CD4-positive, alpha-beta T cell treated with Interleukin-17A for 4 hours (primary cell): ENCODE results near the gene KCTD17.
"Not testable (repeated sequence)": the region's sequence is repeated elsewhere in the genome, so short reads cannot be mapped to it uniquely, and the experiment has no call there.

Experiments
- DNase-seq: peaks from one replicate; pipeline ENCODE4 v3.0.0-alpha.2; 2020; ENCODE audit warnings: mixed read lengths

The KCTD17 gene

DNA sequence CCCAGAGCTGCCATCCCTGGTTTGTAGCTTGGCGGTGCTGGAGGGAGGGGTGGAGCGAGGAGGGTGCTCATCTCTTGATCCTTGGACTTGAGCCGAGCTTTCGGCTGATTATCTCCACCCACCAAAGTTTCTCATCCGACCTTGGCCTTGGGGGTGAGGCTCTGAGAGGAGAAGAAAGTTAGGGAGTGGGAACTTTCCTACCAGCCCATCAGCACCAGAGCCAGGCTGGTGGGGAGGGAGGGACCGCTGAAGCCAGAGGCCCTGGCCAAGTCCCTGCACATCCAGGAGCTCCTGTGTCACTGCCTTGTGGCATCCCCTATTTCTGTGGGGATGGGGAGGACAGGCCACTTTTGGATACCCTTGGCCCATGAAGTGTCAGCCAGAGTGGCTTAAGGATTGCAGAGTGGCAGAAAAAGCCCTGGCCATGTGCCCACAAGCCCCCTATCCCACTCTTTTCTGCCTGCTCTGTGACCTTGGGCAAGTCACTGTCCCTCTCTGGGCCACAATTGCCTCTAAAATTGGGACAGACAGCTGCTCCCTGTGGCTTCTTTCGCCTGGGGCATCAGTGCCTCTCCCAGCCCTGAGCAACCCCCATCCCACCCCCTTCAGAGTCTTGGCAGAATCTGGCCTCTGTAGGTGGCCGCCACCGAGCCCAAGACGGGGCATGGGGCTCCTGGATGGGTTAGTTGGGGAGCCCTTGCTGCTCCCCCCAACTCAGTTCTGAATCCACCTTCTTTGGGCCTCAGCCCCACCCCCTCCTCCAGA, 10.3 kb downstream of the KCTD17 start:
- DNase-seq = no peak

DNA sequence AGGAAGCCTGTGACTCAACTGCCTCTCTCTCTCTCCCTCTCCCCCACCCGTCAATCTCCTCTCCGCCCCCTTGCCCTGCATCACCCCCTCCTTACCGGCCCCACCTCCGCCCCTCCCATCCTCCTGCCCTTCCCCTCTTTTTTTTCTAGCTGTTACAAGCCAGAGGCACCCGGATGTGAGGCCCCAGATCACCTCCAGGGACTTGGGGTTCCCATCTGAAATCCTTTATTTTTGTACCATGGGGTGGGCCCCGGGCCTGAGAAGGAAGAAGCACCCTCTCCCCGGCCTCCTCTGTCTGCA, 10.8 kb downstream of the KCTD17 start:
- no peak for DNase-seq

DNA sequence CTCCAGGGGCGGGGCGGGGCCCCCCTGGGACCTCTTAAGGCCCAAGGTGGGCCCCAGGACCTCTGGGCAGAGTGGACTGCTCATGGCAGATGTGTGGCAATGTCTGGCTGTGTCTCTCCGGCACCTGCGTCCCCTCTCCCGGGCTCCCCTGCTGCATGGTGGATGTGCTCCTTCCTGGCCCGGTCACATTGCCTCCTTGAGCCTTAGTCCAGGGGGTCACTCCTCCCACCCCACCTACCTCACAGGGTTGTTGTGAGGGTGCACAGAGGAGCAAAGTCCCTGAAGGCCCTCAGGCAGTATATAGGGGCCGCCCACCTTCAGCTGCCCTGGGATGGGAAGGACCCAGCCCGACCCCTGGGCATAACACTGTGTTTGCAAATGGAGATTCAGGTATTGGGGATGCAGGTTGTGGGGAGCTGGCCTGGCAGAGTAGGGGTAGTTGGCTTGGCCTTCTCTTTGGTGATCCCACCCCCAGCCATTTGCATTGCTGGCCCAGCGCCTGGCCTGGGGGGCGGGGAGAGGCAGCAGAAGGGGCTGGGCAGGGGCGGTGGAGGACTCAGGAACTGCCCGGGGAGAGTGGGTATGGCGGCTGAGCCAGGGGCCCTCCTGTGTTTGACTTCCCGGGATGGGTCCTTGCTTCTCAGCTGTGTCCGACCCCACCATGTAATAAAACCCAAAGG, 11.3 kb downstream of the KCTD17 start:
- DNase-seq = no peak

DNA sequence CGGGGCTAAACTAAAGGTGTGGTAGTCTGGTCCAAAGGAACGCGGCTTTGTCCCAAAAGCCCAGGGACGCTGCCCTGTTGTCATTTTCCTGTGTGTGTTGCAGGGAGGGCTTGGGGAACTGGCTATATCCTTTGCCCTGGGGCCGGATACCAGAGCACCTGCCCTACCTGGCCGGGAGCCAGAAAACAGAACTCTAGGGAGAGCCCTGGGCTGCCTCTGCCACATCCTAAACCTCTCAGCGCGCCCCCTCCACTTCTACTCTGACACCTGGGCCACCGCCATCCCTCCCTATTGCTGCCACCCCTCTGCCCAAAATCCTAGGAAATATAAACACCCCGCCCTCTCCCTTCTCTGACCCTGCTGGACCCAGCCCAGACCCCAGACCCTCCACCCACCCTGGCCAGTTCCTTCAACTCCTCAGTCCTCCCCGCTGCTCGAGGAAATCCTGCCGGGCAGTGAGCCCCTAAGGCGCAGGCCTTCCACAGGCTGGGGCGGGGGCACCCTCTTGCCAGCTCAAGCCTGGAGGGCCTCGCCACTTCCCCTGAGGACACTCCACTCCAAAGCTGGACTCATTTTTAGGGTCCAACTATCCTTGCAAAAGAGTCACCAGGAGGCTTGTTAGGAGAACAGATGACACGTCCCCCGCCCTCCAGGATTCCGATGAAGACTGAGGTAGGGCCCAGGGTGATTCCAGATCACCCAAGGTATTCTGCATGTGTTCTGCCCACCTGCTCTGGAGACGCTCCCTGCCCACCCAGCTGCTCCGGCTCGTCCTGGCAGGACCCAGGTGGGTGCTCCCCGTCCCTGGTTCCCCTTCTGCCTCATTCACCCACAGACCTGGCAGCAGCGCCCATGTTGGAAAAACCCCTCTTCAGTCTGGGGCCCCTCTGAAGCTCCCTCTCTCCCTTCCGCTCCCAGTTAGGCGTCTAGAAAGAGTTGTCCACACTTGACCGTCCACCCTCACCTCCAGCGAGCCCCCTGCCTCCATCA, 12.2 kb downstream of the KCTD17 start:
- DNase-seq = peak; percentile 37

DNA sequence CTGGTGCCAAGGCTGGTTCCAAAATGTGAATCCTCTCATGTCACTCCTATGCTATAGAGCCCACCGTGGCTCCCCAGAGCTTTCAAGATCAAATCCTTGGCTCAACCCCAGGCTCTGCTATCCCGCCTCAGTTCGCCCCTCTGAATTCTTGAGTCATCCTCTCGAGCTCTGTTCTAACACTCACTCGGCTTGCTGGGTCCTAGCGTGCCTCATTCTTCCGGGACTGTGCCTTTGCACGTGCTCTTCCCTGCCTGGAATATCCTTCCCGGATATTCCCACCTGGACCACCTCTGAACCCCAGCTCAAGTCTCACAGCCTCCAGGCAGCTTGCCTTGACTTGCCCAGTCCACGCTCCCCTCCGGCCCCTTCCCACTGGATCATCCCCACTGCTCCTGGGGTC, 13.0 kb downstream of the KCTD17 start:
- DNase-seq = no peak

DNA sequence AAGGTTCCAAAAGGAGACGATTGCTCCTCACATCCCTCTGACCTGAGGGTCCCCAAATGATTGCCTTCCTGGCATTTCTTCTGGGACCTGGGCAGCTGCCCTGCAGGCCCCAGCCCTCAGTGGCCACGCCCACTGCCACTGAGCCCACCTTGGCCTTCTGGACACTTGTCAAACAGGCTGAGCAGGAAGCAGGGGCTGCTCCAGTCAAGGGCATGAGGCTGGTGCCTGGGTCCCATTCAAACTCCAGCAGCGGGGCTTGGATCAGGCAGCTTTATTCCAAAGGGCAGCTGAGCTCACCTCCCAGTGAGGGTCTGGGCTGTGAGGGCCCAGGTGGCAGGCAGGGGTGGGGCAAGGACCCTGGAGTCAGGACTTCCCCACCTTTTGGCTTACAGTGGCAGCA, 13.6 kb downstream of the KCTD17 start:
- DNase-seq = no peak

DNA sequence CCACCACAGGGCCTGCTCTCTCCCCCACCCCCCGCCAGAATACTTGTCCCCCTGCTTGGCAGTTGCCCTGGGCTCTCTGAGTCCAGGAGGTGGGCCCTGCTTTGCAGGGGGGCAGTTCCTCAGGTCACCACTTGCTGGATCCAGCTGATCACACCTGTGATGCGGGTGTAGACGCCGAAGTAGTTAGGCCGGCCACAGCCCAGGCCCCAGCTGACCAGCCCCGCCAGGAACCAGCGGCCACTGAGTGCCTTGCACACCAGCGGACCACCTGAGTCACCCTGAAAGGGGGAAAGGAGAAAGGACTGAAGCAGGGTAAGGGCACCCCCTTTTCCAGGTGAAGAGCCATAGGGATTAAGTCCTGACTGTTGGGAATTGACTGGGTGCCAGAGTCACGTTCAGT, 14.4 kb downstream of the KCTD17 start:
- DNase-seq = no peak

DNA sequence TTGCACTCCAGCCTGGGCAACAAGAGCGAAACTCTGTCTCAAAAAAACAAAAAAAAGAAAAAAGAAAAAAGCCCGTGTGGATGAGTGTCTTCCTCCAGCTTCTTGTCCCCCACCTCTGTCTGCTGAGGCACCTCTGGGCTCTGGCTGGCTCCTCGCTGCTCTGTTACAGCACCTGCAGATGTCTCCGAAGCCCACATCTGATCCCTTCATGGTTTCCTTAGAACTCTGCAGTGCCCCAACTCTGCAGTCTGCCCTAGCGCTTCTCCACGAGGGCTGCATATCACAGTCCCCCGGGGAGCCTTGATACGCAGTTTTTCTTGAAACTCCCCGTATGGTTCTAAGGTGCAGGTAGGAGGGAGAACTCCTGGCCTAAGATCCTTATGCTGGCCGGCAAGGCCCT, 15.9 kb downstream of the KCTD17 start:
- DNase-seq = no peak

DNA sequence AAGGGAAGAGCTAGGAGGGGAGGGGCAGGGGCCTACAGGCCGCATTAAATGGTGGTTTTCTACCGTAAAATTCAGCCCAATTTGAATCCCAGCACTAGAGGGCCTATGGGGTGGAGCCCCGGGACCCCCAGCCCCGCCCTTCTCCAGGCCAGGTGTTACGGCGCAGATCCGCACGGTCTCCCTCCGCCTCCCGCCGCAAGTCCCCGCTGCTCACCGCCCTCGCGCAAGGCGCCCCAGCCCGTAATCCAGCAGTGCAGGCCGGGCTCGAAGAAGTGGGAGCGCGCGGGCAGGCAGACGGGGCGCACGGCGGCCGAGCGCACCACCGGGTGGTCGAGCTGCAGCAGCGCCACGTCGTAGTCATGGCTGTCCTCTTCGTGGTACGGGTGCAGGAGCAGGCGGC, 17.3 kb downstream of the KCTD17 start:
- no peak for DNase-seq

DNA sequence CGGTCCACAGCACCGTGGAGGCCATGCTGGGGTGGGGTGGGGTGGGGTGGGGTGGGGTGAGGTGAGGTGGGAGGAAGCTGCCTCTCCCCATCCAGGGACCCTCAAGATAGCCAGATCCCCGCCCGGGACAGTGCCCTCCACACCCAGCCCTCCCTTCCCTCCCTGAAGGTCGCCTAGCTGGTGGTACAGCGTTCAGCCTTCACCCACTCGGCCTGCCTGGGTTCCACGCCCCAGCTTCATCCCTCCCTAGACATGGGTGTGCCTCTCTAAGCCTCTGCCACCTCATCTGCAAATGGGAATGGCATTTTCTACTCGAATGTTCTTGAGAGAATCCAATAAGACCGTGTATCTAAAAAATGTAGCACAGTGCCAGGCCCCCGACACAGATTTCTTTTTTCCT, 17.8 kb downstream of the KCTD17 start:
- no peak for DNase-seq

DNA sequence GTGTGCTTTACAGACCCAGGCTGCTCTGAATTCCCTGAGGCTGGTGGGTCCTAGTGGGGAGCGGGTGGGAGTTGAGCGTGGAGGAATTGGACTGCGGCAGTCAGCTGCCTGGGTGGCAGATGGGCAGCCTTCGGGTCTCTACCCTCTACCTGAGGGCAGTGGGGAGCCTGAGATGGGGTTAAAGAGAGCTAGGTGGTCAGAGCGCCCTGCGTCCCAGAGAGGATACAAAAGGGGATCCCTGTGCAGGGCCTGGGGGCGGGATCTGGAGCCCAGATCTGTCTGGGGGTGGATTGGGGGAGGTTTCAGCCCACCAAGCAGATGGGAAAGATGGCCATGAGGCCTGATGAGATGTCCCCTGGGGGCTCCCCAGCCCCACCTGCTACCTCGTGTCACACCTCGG, 18.2 kb downstream of the KCTD17 start:
- no peak for DNase-seq

DNA sequence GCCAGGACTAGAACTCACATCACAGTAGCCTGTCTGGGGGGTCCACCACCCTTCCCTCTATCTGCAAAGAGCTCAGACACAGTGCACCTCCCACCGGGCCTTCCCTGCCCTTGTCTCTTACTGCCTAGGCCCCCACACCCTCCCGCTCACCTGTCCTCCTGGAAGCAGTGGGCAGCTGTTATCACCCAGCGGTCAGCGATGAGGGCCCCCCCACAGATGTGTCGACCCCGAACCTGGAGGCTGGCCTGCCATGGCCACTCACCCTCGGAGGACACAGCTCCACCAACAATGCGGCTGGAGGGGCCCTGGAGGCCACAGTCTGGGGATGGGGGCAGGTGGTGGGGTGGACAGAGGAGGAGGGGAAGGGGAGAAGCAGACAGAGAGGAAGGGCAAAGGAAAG, 18.8 kb downstream of the KCTD17 start:
- no peak for DNase-seq

DNA sequence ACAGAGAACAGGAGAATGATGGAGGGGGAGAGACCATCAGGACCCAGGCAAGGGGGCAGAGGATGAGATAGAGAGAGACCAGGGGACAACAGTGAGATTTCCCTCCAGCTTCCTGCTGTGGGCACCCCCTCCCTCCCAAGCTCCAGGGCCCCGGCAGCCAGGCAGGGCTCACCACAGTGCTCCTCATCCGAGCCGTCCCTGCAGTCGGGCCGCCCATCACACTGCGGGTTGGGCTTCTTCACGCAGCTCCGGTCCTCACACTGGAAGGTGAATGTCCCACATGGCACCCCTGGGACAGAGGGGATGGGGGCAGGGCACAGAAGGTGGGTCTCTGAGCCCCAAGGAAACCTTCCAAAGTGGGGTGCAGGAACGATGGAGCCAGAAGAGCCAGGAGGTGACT, 19.2 kb downstream of the KCTD17 start:
- DNase-seq = no peak

DNA sequence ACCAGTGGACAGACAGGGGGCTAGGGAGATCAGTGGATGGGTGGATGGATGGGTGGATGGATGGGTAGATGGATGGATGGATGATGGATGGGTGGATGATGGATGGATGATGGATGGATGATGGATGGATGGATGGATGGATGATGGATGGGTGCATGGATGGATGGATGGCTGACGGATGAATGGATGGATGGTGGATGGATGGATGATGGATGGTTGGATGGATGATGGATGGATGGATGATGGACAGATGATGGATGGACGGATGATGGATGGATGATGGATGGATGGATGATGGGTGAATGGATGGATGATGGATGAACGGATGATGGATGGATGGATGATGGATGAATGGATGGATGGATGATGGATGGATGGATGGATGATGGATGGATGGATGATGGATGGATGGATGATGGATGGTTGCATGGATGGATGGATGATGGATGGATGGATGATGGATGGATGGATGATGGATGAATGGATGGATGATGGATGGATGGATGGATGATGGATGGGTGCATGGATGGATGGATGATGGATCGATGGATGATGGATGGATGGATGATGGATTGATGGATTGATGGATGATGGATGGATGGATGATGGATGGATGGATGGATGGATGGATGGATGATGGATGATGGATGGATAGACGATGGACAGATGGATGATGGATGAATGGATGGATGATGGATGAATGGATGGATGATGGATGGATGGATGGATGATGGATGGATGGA, 20.5 kb downstream of the KCTD17 start:
- not testable (repeated sequence) for DNase-seq

DNA sequence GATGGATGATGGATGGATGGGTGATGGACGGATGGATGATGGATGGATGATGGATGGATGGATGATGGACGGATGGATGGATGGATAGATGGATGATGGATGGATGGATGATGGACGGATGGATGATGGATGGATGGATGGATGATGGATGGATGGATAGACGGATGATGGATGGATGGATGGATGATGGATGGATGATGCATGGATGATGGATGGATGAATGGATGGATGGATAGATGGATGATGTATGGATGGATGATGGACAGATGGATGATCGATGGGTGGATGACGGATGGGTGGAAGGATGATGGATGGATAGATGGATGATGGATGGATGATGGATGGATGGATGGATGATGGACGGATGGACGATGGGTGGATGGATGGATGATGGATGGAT, 21.1 kb downstream of the KCTD17 start:
- DNase-seq = no peak

DNA sequence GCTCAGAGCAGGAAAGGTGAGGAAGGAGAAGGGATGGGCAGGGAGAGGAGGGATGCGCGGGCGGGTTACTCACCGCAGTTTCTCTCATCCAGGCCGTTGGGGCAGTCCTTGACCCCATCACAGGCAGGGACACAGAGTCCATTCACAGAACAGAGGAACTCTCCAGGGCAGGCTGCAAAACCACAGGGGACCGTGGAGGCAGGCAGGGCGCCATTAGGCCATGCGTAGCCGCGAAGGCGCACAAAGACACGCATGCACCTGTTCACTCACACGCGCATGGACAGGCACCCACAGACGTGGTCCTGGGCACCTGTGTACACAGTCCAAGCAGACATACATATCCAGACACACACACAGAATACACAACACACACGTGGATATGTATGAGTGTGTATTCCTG, 23.0 kb downstream of the KCTD17 start:
- DNase-seq = no peak

DNA sequence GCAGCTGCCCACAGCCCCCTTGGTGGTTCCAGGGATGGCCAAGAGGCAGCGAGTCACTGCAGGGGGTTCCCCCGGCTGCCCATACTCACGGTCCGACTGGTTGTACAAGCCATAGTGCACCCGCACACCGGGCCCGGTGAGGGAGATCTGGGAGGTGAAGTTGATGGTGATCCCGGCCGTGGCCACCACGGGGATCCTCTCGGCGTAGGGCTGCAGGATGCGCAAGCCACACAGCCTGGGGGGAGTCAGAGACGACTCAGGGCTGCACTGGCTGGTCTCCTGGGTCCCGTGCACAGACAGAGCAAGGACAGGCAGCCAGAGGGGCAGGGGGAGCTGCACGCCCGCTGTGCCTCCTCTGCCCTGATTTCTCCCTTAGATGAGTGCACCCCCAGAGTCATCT, 23.5 kb downstream of the KCTD17 start:
- no peak for DNase-seq

DNA sequence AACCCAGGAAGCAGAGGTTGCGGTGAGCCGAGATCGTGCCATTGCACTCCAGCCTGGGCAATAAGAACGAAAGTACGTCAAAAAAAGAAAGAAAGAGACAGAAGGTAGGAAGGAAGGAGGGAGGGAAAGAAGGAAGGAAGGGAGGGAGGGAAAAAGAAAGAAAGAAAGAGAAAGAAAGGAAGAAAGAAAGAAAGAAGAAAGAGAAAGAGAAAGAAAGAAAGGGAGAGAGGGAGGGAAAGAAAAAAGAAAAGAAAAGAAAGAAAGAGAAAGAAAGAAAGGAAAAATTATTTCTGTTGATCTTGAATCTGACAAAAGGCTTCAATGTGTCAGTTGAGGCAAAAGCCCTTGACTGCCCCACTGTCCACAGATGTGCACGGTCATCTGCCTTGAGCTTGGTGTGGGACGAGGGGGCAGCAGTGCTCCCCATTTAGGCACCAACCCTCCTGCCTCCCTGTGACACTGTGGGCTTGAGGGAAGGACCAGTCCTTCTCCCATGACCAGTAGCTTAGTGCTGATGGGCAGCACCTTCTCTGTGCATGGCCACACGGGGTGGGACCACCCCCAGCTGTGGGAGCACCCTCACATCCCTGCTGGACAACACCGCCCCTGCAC, 24.4 kb downstream of the KCTD17 start:
- no peak for DNase-seq

DNA sequence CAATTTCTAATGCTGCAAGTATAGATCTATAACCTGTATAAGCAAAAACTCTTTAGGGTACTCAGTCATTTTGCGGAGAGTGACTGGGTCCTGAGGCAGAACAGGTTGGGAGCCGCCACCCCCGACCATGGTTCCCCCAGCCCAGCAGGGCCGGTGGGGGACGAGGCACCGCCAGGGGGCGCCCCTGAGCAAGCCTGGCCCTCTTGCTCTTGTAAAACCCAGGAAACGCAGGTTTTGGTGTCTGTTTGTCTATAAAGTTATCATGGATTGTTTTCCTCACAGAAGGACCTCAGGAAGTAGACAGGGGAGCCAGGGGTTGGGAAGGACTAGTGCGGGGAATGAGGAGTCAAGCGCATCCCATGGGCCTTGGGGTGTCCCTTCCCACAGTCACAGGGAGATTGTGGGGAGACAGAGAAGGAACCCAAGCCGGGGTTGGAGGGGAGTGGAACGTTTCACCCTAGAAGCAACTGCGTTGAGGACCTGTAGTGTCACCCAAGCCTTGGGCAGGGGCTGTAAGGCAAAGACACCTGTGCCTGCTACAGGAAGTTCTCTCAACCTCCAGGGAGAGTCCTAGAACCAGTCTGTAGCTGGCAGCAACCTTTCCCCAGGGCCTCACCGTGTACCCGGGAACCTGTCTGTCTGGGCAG, 26.4 kb downstream of the KCTD17 start:
- peak; percentile 91 for DNase-seq

DNA sequence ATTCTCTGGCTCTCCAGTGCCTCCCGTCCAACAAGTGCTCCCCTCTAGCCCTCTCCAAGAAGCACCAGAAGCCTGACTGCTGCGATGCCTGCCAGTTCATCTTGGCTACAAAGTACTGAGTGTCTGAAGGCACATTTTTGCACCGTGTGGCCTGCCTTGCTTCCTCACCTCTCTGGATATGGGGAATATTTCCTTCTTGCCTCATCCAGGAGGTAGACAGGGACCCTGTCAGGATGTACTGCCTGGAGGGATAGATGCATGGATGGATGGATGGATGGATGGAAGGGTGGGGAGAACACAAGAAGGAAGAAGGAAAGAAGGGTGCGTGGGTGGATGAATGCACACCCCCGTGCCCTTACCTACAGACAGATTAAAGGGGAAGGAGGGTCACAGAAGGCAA, 27.6 kb downstream of the KCTD17 start:
- peak; percentile 23 for DNase-seq

DNA sequence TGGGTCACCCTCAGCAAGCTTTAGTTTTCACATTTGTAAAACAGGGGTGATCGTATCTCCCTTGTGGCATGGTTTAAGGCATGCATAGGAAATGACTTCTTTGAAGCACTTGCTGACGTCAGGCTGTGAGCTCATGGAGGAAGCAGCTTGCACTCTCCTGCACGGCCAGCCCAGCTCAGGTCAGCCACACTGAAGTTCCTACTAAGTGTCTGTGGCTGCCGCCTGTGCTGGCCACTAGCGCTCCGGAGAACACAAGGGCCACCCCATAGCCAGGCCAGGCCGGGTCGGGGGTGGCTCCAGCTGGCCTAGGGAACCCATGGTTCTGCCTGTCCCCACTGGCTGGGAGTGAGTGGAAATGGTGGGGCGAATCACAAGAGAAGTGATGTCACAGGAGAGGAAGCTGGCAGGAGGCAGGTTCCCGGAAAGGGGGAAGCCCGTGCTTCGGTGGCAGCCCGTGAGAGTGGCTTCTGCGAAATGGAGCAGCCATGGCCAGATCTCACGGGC, 28.2 kb downstream of the KCTD17 start:
- DNase-seq = peak; percentile 80

DNA sequence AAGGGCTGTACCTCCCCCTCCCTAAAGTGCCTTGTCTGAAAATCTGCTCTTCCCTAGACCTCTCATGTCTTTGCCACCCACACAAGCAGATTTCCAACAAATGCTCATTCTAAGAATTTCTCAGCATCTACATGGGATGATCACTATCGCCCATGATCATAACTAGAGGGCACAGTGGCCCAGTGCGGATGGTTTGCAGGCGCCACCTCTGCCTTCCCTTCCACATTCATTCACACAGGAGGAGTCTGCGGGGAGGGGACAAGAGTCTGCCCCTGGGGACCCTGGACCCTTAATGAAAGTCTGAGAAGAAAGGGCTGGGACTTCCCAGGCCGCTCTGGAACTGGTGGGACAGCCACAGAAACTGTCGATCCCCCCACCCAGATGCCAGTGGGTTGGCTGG, 28.9 kb downstream of the KCTD17 start:
- DNase-seq = no peak
